ENCODE data around the gene LOXL3.

The LOXL3 gene

GRCh38 chr2:74553892-74554819 lies at the start of gene LOXL3, which contains the start of gene DOK1:
Gene LOXL3 (minus strand): TSS chr2:74553942. CDS start chr2:74552634, 1,308 bp downstream.
Gene DOK1 (plus strand): TSS chr2:74554720. CDS start chr2:74554755, 35 bp downstream.
- in situ Hi-C loops (cut with MboI; ENCODE audit: low sequenced_read_pairs), result no loop called here

GRCh38 chr2:74602586-74603281 lies 49.0 kb upstream of the LOXL3 start:
- in situ Hi-C loops (cut with MboI; ENCODE audit: low sequenced_read_pairs), result no loop called here

GRCh38 chr2:74599676-74600075 lies 45.9 kb upstream of the LOXL3 start:
- in situ Hi-C loops (cut with MboI; ENCODE audit: low sequenced_read_pairs), result loop anchor here (25.0 kb wide), 1 partner anchor 112 kb away; the partner anchor contains the start of genes CCDC142, LBX2 and TTC31

- in situ Hi-C loops (cut with MboI; ENCODE audit: low sequenced_read_pairs), result loop anchor here (25.0 kb wide), 1 partner anchor 110 kb away; the partner anchor contains the start of genes CCDC142, LBX2 and TTC31
Measured at GRCh38 chr2:74597410-74597809, 43.7 kb upstream of the LOXL3 start.

- in situ Hi-C loops (cut with MboI; ENCODE audit: low sequenced_read_pairs), result loop anchor here (25.0 kb wide), 1 partner anchor 109 kb away; the partner anchor contains the start of genes CCDC142, LBX2 and TTC31
Measured at GRCh38 chr2:74596584-74596983, 42.8 kb upstream of the LOXL3 start.

- in situ Hi-C loops (cut with MboI; ENCODE audit: low sequenced_read_pairs), result loop anchor here (25.0 kb wide), 1 partner anchor 107 kb away; the partner anchor contains the start of genes CCDC142, LBX2 and TTC31
Measured at GRCh38 chr2:74593826-74594772, 40.4 kb upstream of the LOXL3 start.

- in situ Hi-C loops (cut with MboI; ENCODE audit: low sequenced_read_pairs), result loop anchor here (10.0 to 25.0 kb wide), 2 partner anchors 54 to 101 kb away; partner anchors contain the start of genes CCDC142, LBX2 and TTC31
Measured at GRCh38 chr2:74588664-74589063, 34.9 kb upstream of the LOXL3 start.

- in situ Hi-C loops (cut with MboI; ENCODE audit: low sequenced_read_pairs), result loop anchor here (10.0 to 25.0 kb wide), 2 partner anchors 53 to 100 kb away; partner anchors contain the start of genes CCDC142, LBX2 and TTC31
Measured at GRCh38 chr2:74587664-74588277, 34.0 kb upstream of the LOXL3 start.

- in situ Hi-C loops (cut with MboI; ENCODE audit: low sequenced_read_pairs), result loop anchor here (10.0 to 25.0 kb wide), 2 partner anchors 51 to 98 kb away; partner anchors contain the start of genes CCDC142, LBX2 and TTC31
Measured at GRCh38 chr2:74585406-74586185, 31.9 kb upstream of the LOXL3 start.

GRCh38 chr2:74584088-74584645 lies 30.4 kb upstream of the LOXL3 start:
- in situ Hi-C loops (cut with MboI; ENCODE audit: low sequenced_read_pairs), result loop anchor here (10.0 to 25.0 kb wide), 2 partner anchors 49 to 97 kb away; partner anchors contain the start of genes CCDC142, LBX2 and TTC31

GRCh38 chr2:74583504-74583903 lies 29.8 kb upstream of the LOXL3 start:
- in situ Hi-C loops (cut with MboI; ENCODE audit: low sequenced_read_pairs), result loop anchor here (10.0 to 25.0 kb wide), 2 partner anchors 49 to 96 kb away; partner anchors contain the start of genes CCDC142, LBX2 and TTC31

GRCh38 chr2:74582184-74582583 lies 28.4 kb upstream of the LOXL3 start:
- in situ Hi-C loops (cut with MboI; ENCODE audit: low sequenced_read_pairs), result loop anchor here (10.0 to 25.0 kb wide), 2 partner anchors 47 to 95 kb away; partner anchors contain the start of genes CCDC142, LBX2 and TTC31

- in situ Hi-C loops (cut with MboI; ENCODE audit: low sequenced_read_pairs), result loop anchor here (10.0 to 25.0 kb wide), 2 partner anchors 47 to 94 kb away; partner anchors contain the start of genes CCDC142, LBX2 and TTC31
Measured at GRCh38 chr2:74581463-74581862, 27.7 kb upstream of the LOXL3 start.

- in situ Hi-C loops (cut with MboI; ENCODE audit: low sequenced_read_pairs), result loop anchor here (25.0 kb wide), 1 partner anchor 91 kb away; the partner anchor contains the start of genes CCDC142, LBX2 and TTC31
Measured at GRCh38 chr2:74578408-74578807, 24.7 kb upstream of the LOXL3 start.

GRCh38 chr2:74577448-74577847 lies 23.7 kb upstream of the LOXL3 start:
- in situ Hi-C loops (cut with MboI; ENCODE audit: low sequenced_read_pairs), result loop anchor here (25.0 kb wide), 1 partner anchor 90 kb away; the partner anchor contains the start of genes CCDC142, LBX2 and TTC31

GRCh38 chr2:74576863-74577229 lies 23.1 kb upstream of the LOXL3 start:
- in situ Hi-C loops (cut with MboI; ENCODE audit: low sequenced_read_pairs), result loop anchor here (25.0 kb wide), 1 partner anchor 90 kb away; the partner anchor contains the start of genes CCDC142, LBX2 and TTC31

GRCh38 chr2:74576211-74576862 lies 22.6 kb upstream of the LOXL3 start:
- in situ Hi-C loops (cut with MboI; ENCODE audit: low sequenced_read_pairs), result loop anchor here (25.0 kb wide), 1 partner anchor 89 kb away; the partner anchor contains the start of genes CCDC142, LBX2 and TTC31

All from HL-60/S4 treated with phorbol 12-myristate 13-acetate at 8.2 ng/mL for 4 days and 3 days (cell line).